GM12874 (cell line): ENCODE results near the gene RITA1.

Experiments
- CTCF ChIP-seq: IDR thresholded peaks from 2 replicates; pipeline ENCODE4 v1.5.1; 2011; ENCODE audit warnings: low read depth, mild to moderate bottlenecking, control low read depth, low read length, moderate library complexity; ENCODE audit not compliant: insufficient read depth

The RITA1 gene

DNA sequence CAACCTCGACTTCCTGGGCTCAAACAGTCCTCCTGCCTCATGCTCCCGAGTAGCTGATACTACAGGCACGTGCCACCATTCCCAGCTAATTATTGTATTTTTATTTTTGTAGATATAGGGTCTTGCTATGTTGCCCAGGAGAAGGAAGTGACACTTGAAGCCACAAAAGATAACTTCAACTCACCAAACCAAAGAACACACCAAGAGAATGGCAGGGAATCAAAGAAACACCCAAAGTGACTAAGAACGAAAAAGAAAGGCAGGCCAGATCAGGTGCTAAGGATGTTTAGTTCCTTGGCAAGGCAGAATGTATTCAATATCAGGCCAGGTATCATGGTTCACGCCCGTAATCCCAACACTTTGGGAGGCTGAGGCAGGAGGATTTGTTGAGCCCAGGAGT lies 25.6 kb downstream of the RITA1 start:
- no peak for TF ChIP-seq CTCF

DNA sequence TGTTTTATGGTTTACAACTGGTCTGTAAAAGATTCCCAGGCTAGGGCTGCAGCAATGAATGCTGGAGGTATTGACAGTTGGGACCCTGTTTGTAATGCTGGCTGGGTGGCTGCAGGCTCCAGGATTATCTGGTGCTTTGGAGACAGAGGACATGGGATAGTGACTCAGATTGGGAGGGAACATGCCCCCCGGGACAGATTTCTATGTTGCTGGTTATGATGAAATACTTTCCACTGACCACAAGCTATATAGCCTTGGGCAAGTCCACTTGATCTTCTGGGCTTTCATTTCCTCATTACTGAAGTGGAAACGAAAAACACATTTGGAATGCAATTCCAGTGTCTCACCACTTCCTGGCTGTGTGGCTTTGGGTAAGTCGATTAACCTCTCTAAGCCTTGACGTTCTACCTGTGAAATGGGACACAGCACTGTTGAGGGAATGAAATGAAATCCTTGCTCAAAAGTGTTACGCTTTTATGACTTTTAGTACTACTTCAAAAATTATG lies 29.4 kb downstream of the RITA1 start:
- no peak for TF ChIP-seq CTCF

DNA sequence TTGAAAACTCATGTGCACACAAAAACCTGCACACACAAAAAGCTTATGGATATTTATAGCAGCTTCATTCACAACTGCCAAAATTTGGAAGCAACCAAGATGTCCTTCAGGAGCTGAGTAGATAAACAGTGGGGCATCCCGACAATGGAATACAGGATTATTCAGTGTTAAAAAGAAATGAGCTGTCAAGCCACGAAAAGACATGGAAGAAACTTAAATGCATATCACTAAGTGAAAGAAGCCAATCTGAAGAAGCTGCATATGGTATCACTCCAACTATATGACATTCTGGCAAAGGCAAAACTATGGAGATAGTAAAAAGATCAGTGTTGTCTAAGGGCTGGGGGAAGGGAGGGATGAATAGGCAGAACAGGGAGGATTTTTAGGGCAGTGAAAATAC lies 30.5 kb downstream of the RITA1 start:
- no peak for TF ChIP-seq CTCF

DNA sequence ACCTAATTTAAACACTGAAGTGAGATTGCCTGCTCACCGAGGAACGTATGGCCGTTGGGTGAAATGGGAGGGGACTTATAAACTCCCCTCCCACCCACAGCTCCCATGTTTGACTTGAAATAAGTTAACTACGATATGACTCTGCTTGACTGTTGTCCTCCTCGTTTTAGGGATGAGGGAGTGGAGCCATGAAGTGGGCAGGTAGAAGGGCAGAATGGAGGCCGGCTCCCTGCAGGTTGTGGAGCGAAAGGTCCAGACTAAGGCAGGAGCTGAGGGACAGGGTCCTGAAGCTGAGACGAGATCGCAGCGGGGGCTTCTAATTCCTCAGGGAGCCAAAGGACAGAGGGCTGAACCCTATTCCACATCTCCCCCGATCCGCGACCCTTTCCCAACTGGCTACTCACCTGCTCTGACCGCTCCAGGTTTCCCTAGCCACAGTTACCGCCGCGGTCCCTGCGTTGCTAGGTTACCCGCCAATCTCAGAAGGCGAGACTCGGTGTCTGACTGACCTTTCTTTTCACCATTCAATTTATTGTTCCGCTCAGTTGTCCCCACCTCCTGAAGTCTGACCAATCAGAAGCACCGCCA lies 35.2 kb downstream of the RITA1 start:
- no peak for TF ChIP-seq CTCF

GRCh38 chr12:113221181-113221996 lies 35.9 kb downstream of the RITA1 start, which contains the start of gene TPCN1:
TPCN1 (plus strand) TSS chr12:113221464; CDS start chr12:113226853, 5,389 bp downstream.
- no peak for TF ChIP-seq CTCF

GRCh38 chr12:113221997-113222729 lies 36.6 kb downstream of the RITA1 start:
- TF ChIP-seq CTCF = no peak
